ENCODE results near the gene MYOT.

MYOT gene

GRCh38 chr5:137923856-137924255 is 56.2 kb downstream of the MYOT start:
- DNase-seq (ENCODE audit: insufficient read length, low spot score): no peak

GRCh38 chr5:137932800-137933199 is 65.1 kb downstream of the MYOT start:
- FAIRE-seq (no peak), DNase-seq (ENCODE audit: insufficient read length, low spot score) (no peak)
- TF ChIP-seq PAX5 (IDR thresholded peaks at IDR 0.05; ENCODE audit: insufficient read depth, low read length, severe bottlenecking) (no peak), TAF1 (IDR thresholded peaks at IDR 0.05; ENCODE audit: low read depth, low read length) (no peak), SPI1 (IDR thresholded peaks at IDR 0.05; ENCODE audit: low read depth, low read length) (no peak), POLR2AphosphoS5 (IDR thresholded peaks at IDR 0.05; ENCODE audit: low read depth, low read length) (no peak), POLR2A (IDR thresholded peaks at IDR 0.05; ENCODE audit: low read depth, low read length) (no peak), POU2F2 (IDR thresholded peaks at IDR 0.05; ENCODE audit: low read depth, low read length) (no peak)

More at GRCh38 chr5:137923856-137924255, 56.2 kb downstream of the MYOT start:
- TF ChIP-seq SPI1 (IDR thresholded peaks at IDR 0.05; ENCODE audit: low read depth, low read length): no peak
- no peak for TF ChIP-seq POLR2AphosphoS5 (IDR thresholded peaks at IDR 0.05; ENCODE audit: low read depth, low read length)
- no peak for TF ChIP-seq PAX5 (IDR thresholded peaks at IDR 0.05; ENCODE audit: insufficient read depth, low read length, severe bottlenecking)
- no peak for TF ChIP-seq TAF1 (IDR thresholded peaks at IDR 0.05; ENCODE audit: low read depth, low read length)
- no peak for TF ChIP-seq POLR2A (IDR thresholded peaks at IDR 0.05; ENCODE audit: low read depth, low read length)
- no peak for TF ChIP-seq POU2F2 (IDR thresholded peaks at IDR 0.05; ENCODE audit: low read depth, low read length)
- no peak for FAIRE-seq

DNA sequence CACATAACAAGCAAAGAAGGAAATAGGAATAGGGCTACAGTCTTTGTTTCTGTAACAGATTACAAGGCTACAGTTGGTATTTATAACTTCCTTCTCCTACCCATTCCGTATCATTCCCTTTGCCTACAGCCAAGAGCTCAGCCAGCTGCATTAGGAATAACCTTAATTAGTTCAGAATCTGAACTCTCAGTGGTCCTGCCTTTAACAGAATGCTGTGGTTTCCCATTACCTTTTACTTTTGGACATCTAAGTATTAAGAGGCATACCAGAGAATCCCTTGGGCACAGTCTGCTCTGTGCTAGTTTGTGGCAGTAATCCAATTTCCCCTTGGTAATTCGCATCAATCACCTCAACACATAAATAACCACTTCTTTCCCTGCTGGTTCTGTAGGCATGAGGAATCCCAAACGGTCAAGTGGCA is 65.8 kb downstream of the MYOT start:
- TF ChIP-seq SPI1 (IDR thresholded peaks at IDR 0.05; ENCODE audit: low read depth, low read length) (no peak), PAX5 (IDR thresholded peaks at IDR 0.05; ENCODE audit: insufficient read depth, low read length, severe bottlenecking) (no peak), POU2F2 (IDR thresholded peaks at IDR 0.05; ENCODE audit: low read depth, low read length) (no peak), POLR2A (IDR thresholded peaks at IDR 0.05; ENCODE audit: low read depth, low read length) (no peak), POLR2AphosphoS5 (IDR thresholded peaks at IDR 0.05; ENCODE audit: low read depth, low read length) (no peak), TAF1 (IDR thresholded peaks at IDR 0.05; ENCODE audit: low read depth, low read length) (no peak)
- FAIRE-seq (peak; percentile 23), DNase-seq (ENCODE audit: insufficient read length, low spot score) (no peak)

DNA sequence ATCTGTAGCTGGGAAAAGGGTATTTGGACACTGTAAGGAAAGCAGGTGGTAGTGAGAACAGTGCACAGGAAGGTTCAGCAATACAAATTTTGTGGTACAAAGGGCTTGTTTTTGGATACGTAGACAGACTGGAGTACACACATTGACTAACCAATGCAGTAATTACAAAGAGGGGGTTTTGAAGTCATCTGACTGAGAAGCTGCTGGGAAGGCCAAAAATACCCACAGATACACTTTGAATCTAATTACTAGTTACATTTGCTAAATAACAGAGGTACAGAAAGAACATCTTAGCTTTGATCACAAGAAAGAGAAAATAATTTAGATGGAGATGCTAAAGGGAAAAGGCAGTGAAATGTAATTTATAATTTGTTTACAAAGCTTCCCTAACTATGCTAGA is 67.5 kb downstream of the MYOT start:
- FAIRE-seq (peak; percentile 76), DNase-seq (ENCODE audit: insufficient read length, low spot score) (no peak)

DNA sequence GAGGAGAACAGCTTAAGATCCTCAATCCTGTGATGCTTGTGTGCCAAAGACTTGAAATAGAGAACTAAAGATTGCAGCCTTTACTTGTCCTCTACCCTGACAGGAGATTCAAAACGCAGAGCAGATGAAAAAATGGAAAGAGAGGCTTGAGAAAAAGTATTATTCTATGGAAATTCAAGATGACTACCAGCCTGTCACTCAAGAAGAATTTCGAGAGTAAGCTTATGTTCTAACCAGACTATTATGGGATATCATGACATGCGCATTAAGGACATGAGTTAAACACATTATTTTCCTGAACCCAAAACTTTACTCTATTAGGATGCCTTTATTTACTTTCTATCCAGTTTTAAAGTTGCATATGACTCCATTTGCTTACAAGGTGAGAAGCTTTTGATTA is 68.0 kb downstream of the MYOT start:
- DNase-seq (ENCODE audit: insufficient read length, low spot score): no peak
- TF ChIP-seq SPI1 (IDR thresholded peaks at IDR 0.05; ENCODE audit: low read depth, low read length) (no peak), POLR2AphosphoS5 (IDR thresholded peaks at IDR 0.05; ENCODE audit: low read depth, low read length) (no peak)
- no peak for FAIRE-seq

More for the DNA sequence above, 67.5 kb downstream of the MYOT start:
- no peak for TF ChIP-seq SPI1 (IDR thresholded peaks at IDR 0.05; ENCODE audit: low read depth, low read length)
- TF ChIP-seq POLR2AphosphoS5 (IDR thresholded peaks at IDR 0.05; ENCODE audit: low read depth, low read length): no peak
- no peak for TF ChIP-seq PAX5 (IDR thresholded peaks at IDR 0.05; ENCODE audit: insufficient read depth, low read length, severe bottlenecking)
- no peak for TF ChIP-seq POLR2A (IDR thresholded peaks at IDR 0.05; ENCODE audit: low read depth, low read length)
- no peak for TF ChIP-seq POU2F2 (IDR thresholded peaks at IDR 0.05; ENCODE audit: low read depth, low read length)
- TF ChIP-seq TAF1 (IDR thresholded peaks at IDR 0.05; ENCODE audit: low read depth, low read length): no peak

Data from GM12891 (cell line).